A673 (cell line): Measurements from ENCODE around the gene VIM. TPM values are rescaled to one million over a fixed set of nuclear protein-coding genes. Genes with fewer than 3 reads are reported as not detected.

Experiments
- BruUV-seq: library from RNA; stranded (reverse); fragments of 400-500 nt; replicated peaks from 2 replicates; lab custom pipeline; 2021; lab: Mats Ljungman, UMichigan
- CTCF ChIA-PET: fragments of 300-600 bp; sonication (Branson Sonifier 250); formaldehyde crosslinking; loops from one replicate; lab custom pipeline; 2022; ENCODE audit warnings: antibody characterized with exemption; lab: Charles Lee
- POLR2A ChIA-PET: fragments of 300-600 bp; sonication (Branson Sonifier 250); formaldehyde crosslinking; loops from one replicate; lab custom pipeline; 2022; ENCODE audit warnings: antibody characterized with exemption; ENCODE audit not compliant: low non-redundant PET; lab: Charles Lee
- DNase-seq: peaks from one replicate; pipeline ENCODE4 v3.0.0-alpha.2; 2015; ENCODE audit warnings: low spot score
- H3K27ac ChIP-seq: fragments of 200-600 bp; sonication (generic); 2 replicates; pipeline ENCODE4 v1.5.1; 2016; ENCODE audit warnings: mixed run types, low read depth, mild to moderate bottlenecking, mixed read lengths, antibody characterized with exemption, low read length; ENCODE audit not compliant: poor library complexity, severe bottlenecking
- H3K27me3 ChIP-seq: fragments of 200-600 bp; sonication (generic); replicated peaks from 2 replicates; pipeline ENCODE4 v1.6.1; 2017; ENCODE audit warnings: mixed run types, low read depth, mild to moderate bottlenecking, mixed read lengths, antibody characterized with exemption, low read length; ENCODE audit not compliant: insufficient read depth, poor library complexity
- H3K36me3 ChIP-seq: fragments of 200-600 bp; sonication (generic); 2 replicates; pipeline ENCODE4 v1.6.1; 2016; ENCODE audit warnings: mixed run types, mild to moderate bottlenecking, mixed read lengths, antibody characterized with exemption, low read length; ENCODE audit not compliant: insufficient read depth, poor library complexity, severe bottlenecking
- H3K4me1 ChIP-seq: fragments of 200-600 bp; sonication (generic); 2 replicates; pipeline ENCODE4 v1.6.1; 2017; ENCODE audit warnings: mixed run types, mild to moderate bottlenecking, mixed read lengths, antibody characterized with exemption, low read length; ENCODE audit not compliant: insufficient read depth, poor library complexity, severe bottlenecking
- H3K4me3 ChIP-seq: fragments of 200-600 bp; sonication (generic); 2 replicates; pipeline ENCODE4 v1.5.1; 2016; ENCODE audit warnings: low read depth, mixed run types, mild to moderate bottlenecking, mixed read lengths, low read length; ENCODE audit not compliant: poor library complexity, severe bottlenecking
- H3K9me3 ChIP-seq: fragments of 200-600 bp; sonication (generic); 2 replicates; pipeline ENCODE4 v1.6.1; 2016; ENCODE audit warnings: mixed run types, low read depth, mild to moderate bottlenecking, mixed read lengths, antibody characterized with exemption, low read length; ENCODE audit not compliant: poor library complexity, severe bottlenecking
- EZH2 ChIP-seq: fragments of 200-600 bp; sonication (generic); IDR thresholded peaks from 2 replicates; pipeline ENCODE4 v1.6.1; 2017; ENCODE audit warnings: borderline replicate concordance, low read depth, mild to moderate bottlenecking, mixed read lengths, antibody characterized with exemption, low read length; ENCODE audit not compliant: poor library complexity, severe bottlenecking
- intact Hi-C: fragments of 100-400 bp; cut with micrococcal nuclease; formaldehyde crosslinking; loops from one replicate; pipeline ENCODE4 v1.10.0; 2022; ENCODE audit not compliant: unreplicated experiment
- total RNA-seq: library from RNA; stranded (reverse); gene quantifications from 2 replicates; pipeline ENCODE4 v1.2.3, GENCODE V29; 2021
- TF ChIP-seq, protein P1 (sequence below): fragments of 300-800, 200-600 bp; sonication (generic); conservative IDR thresholded peaks from 2 replicates; pipeline ENCODE4 v1.5.1; 2017; ENCODE audit warnings: low read depth, mild to moderate bottlenecking, antibody characterized with exemption, low read length, moderate library complexity, mixed read lengths

Gene VIM
- total RNA-seq, 1 experiment from 2014 or later, result 1,873 TPM

- POLR2A ChIA-PET, result no interaction called here
Observed at GRCh38 chr10:17276756-17277424, 48.8 kb downstream of the VIM start.

GRCh38 chr10:17278607-17279240 is 50.7 kb downstream of the VIM start:
- H3K36me3 ChIP-seq, result no peaks in the 10 kb centered on the region
- no peak overlapping the region for H3K4me3 ChIP-seq
- TF ChIP-seq, protein P1, sequence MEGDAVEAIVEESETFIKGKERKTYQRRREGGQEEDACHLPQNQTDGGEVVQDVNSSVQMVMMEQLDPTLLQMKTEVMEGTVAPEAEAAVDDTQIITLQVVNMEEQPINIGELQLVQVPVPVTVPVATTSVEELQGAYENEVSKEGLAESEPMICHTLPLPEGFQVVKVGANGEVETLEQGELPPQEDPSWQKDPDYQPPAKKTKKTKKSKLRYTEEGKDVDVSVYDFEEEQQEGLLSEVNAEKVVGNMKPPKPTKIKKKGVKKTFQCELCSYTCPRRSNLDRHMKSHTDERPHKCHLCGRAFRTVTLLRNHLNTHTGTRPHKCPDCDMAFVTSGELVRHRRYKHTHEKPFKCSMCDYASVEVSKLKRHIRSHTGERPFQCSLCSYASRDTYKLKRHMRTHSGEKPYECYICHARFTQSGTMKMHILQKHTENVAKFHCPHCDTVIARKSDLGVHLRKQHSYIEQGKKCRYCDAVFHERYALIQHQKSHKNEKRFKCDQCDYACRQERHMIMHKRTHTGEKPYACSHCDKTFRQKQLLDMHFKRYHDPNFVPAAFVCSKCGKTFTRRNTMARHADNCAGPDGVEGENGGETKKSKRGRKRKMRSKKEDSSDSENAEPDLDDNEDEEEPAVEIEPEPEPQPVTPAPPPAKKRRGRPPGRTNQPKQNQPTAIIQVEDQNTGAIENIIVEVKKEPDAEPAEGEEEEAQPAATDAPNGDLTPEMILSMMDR, result no peak
- TF ChIP-seq EZH2, result no peak
- peaks cover 4% of the 10 kb centered on the region for H3K9me3 ChIP-seq
- CTCF ChIA-PET, result no interaction called here
- no peaks in the 10 kb centered on the region for H3K27me3 ChIP-seq
- POLR2A ChIA-PET, result no interaction called here
- DNase-seq, result no peak
- no peak overlapping the region for H3K27ac ChIP-seq
- H3K4me1 ChIP-seq, result no peaks in the 10 kb centered on the region
- BruUV-seq, result no TSS peak
- intact Hi-C loops, result no loop called here

More at GRCh38 chr10:17276756-17277424, 48.8 kb downstream of the VIM start:
- no TSS peak for BruUV-seq
- TF ChIP-seq, protein P1, result no peak
- no peak for TF ChIP-seq EZH2
- CTCF ChIA-PET, result no interaction called here
- H3K9me3 ChIP-seq, result no peaks in the 10 kb centered on the region
- H3K4me3 ChIP-seq, result no peak overlapping the region
- DNase-seq, result no peak
- H3K36me3 ChIP-seq, result no peaks in the 10 kb centered on the region
- intact Hi-C loops, result no loop called here
- H3K27ac ChIP-seq, result no peak overlapping the region
- H3K4me1 ChIP-seq, result no peaks in the 10 kb centered on the region
- H3K27me3 ChIP-seq, result no peaks in the 10 kb centered on the region

GRCh38 chr10:17282311-17282710 is 54.3 kb downstream of the VIM start:
- CTCF ChIA-PET, result no interaction called here
- no peak for DNase-seq
- Histone ChIP-seq H3K4me3 (no peak overlapping the region), H3K27me3 (peaks cover 18% of the 10 kb centered on the region), H3K27ac (no peak overlapping the region), H3K36me3 (no peaks in the 10 kb centered on the region), H3K4me1 (no peaks in the 10 kb centered on the region), H3K9me3 (peaks cover 4% of the 10 kb centered on the region)
- POLR2A ChIA-PET, result no interaction called here
- TF ChIP-seq, protein P1, result no peak
- no peak for TF ChIP-seq EZH2
- BruUV-seq, result no TSS peak
- intact Hi-C loops, result no loop called here
